CD4-positive, alpha-beta memory T cell (primary cell): Measurements from ENCODE around the gene THAP11. TPM values are rescaled to one million over a fixed set of nuclear protein-coding genes. Genes with fewer than 3 reads are reported as not detected.

ENCODE experiments used
- CTCF ChIA-PET: fragments of 350-600 bp; sonication (Branson Sonifier 250); formaldehyde crosslinking; loops from one replicate; lab custom pipeline; 2021; ENCODE audit warnings: inconsistent platforms; ENCODE audit not compliant: partially characterized antibody; lab: Charles Lee
- POLR2A ChIA-PET: fragments of 350-600 bp; sonication (Branson Sonifier 250); formaldehyde crosslinking; loops from one replicate; lab custom pipeline; 2021; ENCODE audit not compliant: partially characterized antibody; lab: Charles Lee
- DNase-seq, 5 donors: peaks; one replicate each; pipeline versions ENCODE4 v3.0.0 to v3.0.0-alpha.2; 2020 to 2022; ENCODE audit warnings: mixed read lengths in 1 of 5
- H3K27ac ChIP-seq: one replicate; pipeline ENCODE4 v1.7.0; 2013; ENCODE audit warnings: low read depth, low read length
- H3K27me3 ChIP-seq: 2 replicates; pipeline ENCODE4 v1.7.0; 2013; ENCODE audit warnings: mild to moderate bottlenecking, low read length, moderate library complexity; ENCODE audit not compliant: insufficient read depth
- H3K36me3 ChIP-seq: 2 replicates; pipeline ENCODE4 v1.7.0; 2013; ENCODE audit warnings: mild to moderate bottlenecking, low read length, moderate library complexity; ENCODE audit not compliant: insufficient read depth
- H3K4me1 ChIP-seq: 2 replicates; pipeline ENCODE4 v1.7.0; 2013; ENCODE audit warnings: mild to moderate bottlenecking, low read length, moderate library complexity; ENCODE audit not compliant: insufficient read depth
- H3K4me3 ChIP-seq, 2 donors: one replicate each; pipeline ENCODE4 v1.7.0; 2013; ENCODE audit warnings: low read length in 2 of 2, mild to moderate bottlenecking in 1 of 2
- H3K9me3 ChIP-seq, 2 donors: one replicate each; pipeline ENCODE4 v1.7.0; 2013; ENCODE audit warnings: low read length in 2 of 2, control low read depth in 1 of 2; ENCODE audit not compliant: control insufficient read depth in 1 of 2
- H3K27ac Mint-ChIP-seq, 7 donors: one replicate each; pipeline ENCODE4 v1.8.0; 2020 to 2021; ENCODE audit warnings: mixed read lengths in 7 of 7, mild to moderate bottlenecking in 6 of 7, inconsistent platforms in 3 of 7, moderate library complexity in 3 of 7
- H3K27me3 Mint-ChIP-seq, 2 donors: one replicate each; pipeline ENCODE4 v1.8.0; 2020 to 2021; ENCODE audit warnings: mixed read lengths in 2 of 2
- H3K36me3 Mint-ChIP-seq, 2 donors: one replicate each; pipeline ENCODE4 v1.8.0; 2020 to 2021; ENCODE audit warnings: mixed read lengths in 2 of 2, inconsistent platforms in 1 of 2, mild to moderate bottlenecking in 1 of 2
- H3K4me1 Mint-ChIP-seq, 4 donors: one replicate each; pipeline ENCODE4 v1.8.0; 2020 to 2021; ENCODE audit warnings: mixed read lengths in 4 of 4, mild to moderate bottlenecking in 1 of 4
- H3K4me3 Mint-ChIP-seq, 8 donors: one replicate each; pipeline ENCODE4 v1.8.0; 2020 to 2021; ENCODE audit warnings: mixed read lengths in 8 of 8, mild to moderate bottlenecking in 7 of 8, moderate library complexity in 6 of 8, inconsistent platforms in 3 of 8
- H3K9me3 Mint-ChIP-seq, 8 donors: one replicate each; pipeline ENCODE4 v1.8.0; 2020 to 2021; ENCODE audit warnings: mixed read lengths in 8 of 8, mild to moderate bottlenecking in 5 of 8, inconsistent platforms in 3 of 8, moderate library complexity in 1 of 8
- intact Hi-C: fragments of 100-400 bp; cut with micrococcal nuclease; formaldehyde crosslinking; loops from one replicate; pipeline ENCODE4 v1.15.1; 2023
- polyA plus RNA-seq, 2 donors: library from polyadenylated mRNA; unstranded; fragments of 300-500 nt; fragmentation: Illumina TruSeq; gene quantifications; one replicate each; pipeline ENCODE4 v1.2.3, GENCODE V29; 2021
- total RNA-seq, 2 experiments: library from RNA; stranded (reverse); gene quantifications; one replicate each; pipeline ENCODE4 v1.2.3, GENCODE V29; 2021

The THAP11 gene
- total RNA-seq (10 to 100 TPM; 56.8 to 58.4 TPM), polyA plus RNA-seq (100 to 1,000 TPM; 130 to 147 TPM)

GRCh38 chr16:67841816-67842508 lies at the start of gene THAP11:
THAP11 (plus strand) TSS chr16:67842320; CDS start chr16:67842555, 235 bp downstream.
- peak within 1 kb of the TSS; percentile 98 for H3K27ac ChIP-seq
- Mint-ChIP-seq H3K27me3 (no peaks in the 10 kb centered on the region), H3K4me1 (peaks cover 25 to 48% (median 36%) of the 10 kb centered on the region in 4 donors), H3K4me3 (peak within 1 kb of the TSS; percentile 93 to 98 (median 96)), H3K9me3 (peaks cover 0 to 2% (median 0%) of the 10 kb centered on the region in 8 donors), H3K36me3 (peaks cover 0 to 15% of the 10 kb centered on the region in 2 donors), H3K27ac (peak within 1 kb of the TSS; percentile 97 to 99 (median 98))
- H3K27me3 ChIP-seq, result no peaks in the 10 kb centered on the region
- H3K36me3 ChIP-seq, result no peaks in the 10 kb centered on the region
- peak within 1 kb of the TSS; percentile 74 to 99 for H3K4me3 ChIP-seq
- intact Hi-C loops, result loop anchor here (1.0 to 2.0 kb wide), 7 partner anchors 9 to 279 kb away; partner anchors contain the start of genes CTCF, PSKH1, RANBP10 and TSNAXIP1
- DNase-seq, result peak; percentile 94 to 98 (median 95)
- CTCF ChIA-PET, result interaction anchor here (0.7 to 1.5 kb wide), 5 partner anchors 8 to 361 kb away, joined by 3 to 4 read pairs (median 3); partner anchors contain the start of gene ATP6V0D1
- H3K4me1 ChIP-seq, result peaks cover 38% of the 10 kb centered on the region
- POLR2A ChIA-PET, result interaction anchor here (0.7 to 5.2 kb wide), 5 partner anchors 8 to 182 kb away, joined by 3 to 44 read pairs (median 7); partner anchors contain the start of genes ACD, EDC4, PARD6A and PSMB10
- no peaks in the 10 kb centered on the region for H3K9me3 ChIP-seq

GRCh38 chr16:67796099-67796718 lies 45.9 kb upstream of the THAP11 start:
- ChIA-PET CTCF (interaction anchor here (0.7 to 1.8 kb wide), 3 partner anchors 12 to 88 kb away, joined by 3 to 7 read pairs (median 3); no protein-coding TSS in a partner anchor), POLR2A (no interaction called here)
- Mint-ChIP-seq H3K4me3 (no peak overlapping the region), H3K9me3 (no peaks in the 10 kb centered on the region), H3K36me3 (peaks cover 32 to 33% of the 10 kb centered on the region in 2 donors), H3K27ac (peak overlapping the region in 5 of 7 donors; percentile 38 to 78 (median 74)), H3K27me3 (no peaks in the 10 kb centered on the region), H3K4me1 (peaks cover 30 to 44% (median 36%) of the 10 kb centered on the region in 4 donors)
- Histone ChIP-seq H3K27me3 (no peaks in the 10 kb centered on the region), H3K4me1 (peaks cover 18% of the 10 kb centered on the region), H3K4me3 (no peak overlapping the region), H3K36me3 (peaks cover 26% of the 10 kb centered on the region), H3K9me3 (no peaks in the 10 kb centered on the region), H3K27ac (no peak overlapping the region)
- no peak for DNase-seq
- intact Hi-C loops, result no loop called here

GRCh38 chr16:67800338-67800926 lies 41.7 kb upstream of the THAP11 start:
- H3K9me3 ChIP-seq, result no peaks in the 10 kb centered on the region
- no peak for DNase-seq
- intact Hi-C loops, result no loop called here
- no peaks in the 10 kb centered on the region for H3K27me3 Mint-ChIP-seq
- CTCF ChIA-PET, result interaction anchor here (1.0 to 5.9 kb wide), 2 partner anchors 15 to 131 kb away, joined by 3 to 56 read pairs; no protein-coding TSS in a partner anchor
- H3K36me3 ChIP-seq, result peaks cover 35% of the 10 kb centered on the region
- H3K27ac Mint-ChIP-seq, result peak overlapping the region in 5 of 7 donors; percentile 36 to 77 (median 60)
- no peak overlapping the region for H3K27ac ChIP-seq
- H3K36me3 Mint-ChIP-seq, result peaks cover 40 to 60% of the 10 kb centered on the region in 2 donors
- no peak overlapping the region for H3K4me3 ChIP-seq
- peaks cover 49% of the 10 kb centered on the region for H3K4me1 ChIP-seq
- H3K4me3 Mint-ChIP-seq, result no peak overlapping the region
- H3K27me3 ChIP-seq, result no peaks in the 10 kb centered on the region
- no peaks in the 10 kb centered on the region for H3K9me3 Mint-ChIP-seq
- peaks cover 50 to 78% (median 69%) of the 10 kb centered on the region in 4 donors for H3K4me1 Mint-ChIP-seq
- POLR2A ChIA-PET, result interaction anchor here (0.6 to 1.4 kb wide), 4 partner anchors 81 to 472 kb away, joined by 3 to 4 read pairs (median 3); no protein-coding TSS in a partner anchor

- Mint-ChIP-seq H3K27me3 (no peaks in the 10 kb centered on the region), H3K4me1 (peaks cover 51 to 83% (median 71%) of the 10 kb centered on the region in 4 donors), H3K9me3 (no peaks in the 10 kb centered on the region), H3K36me3 (peaks cover 39 to 61% of the 10 kb centered on the region in 2 donors), H3K4me3 (peak overlapping the region in 7 of 8 donors; percentile 56 to 80 (median 73)), H3K27ac (peak overlapping the region in 5 of 7 donors; percentile 62 to 79 (median 74))
- intact Hi-C loops, result no loop called here
- Histone ChIP-seq H3K4me1 (peaks cover 54% of the 10 kb centered on the region), H3K9me3 (no peaks in the 10 kb centered on the region), H3K27ac (no peak overlapping the region), H3K4me3 (peak overlapping the region in 1 of 2 donors; percentile 5), H3K36me3 (peaks cover 35% of the 10 kb centered on the region), H3K27me3 (no peaks in the 10 kb centered on the region)
- no peak for DNase-seq
- ChIA-PET POLR2A (interaction anchor here (0.6 to 1.4 kb wide), 6 partner anchors 82 to 472 kb away, joined by 3 to 6 read pairs (median 4); partner anchors contain the start of gene GFOD2), CTCF (interaction anchor here (0.7 to 5.9 kb wide), 6 partner anchors 14 to 278 kb away, joined by 3 to 56 read pairs (median 4); no protein-coding TSS in a partner anchor)
Observed at GRCh38 chr16:67801241-67801640, 40.9 kb upstream of the THAP11 start.

GRCh38 chr16:67801883-67802282 lies 40.2 kb upstream of the THAP11 start:
- intact Hi-C loops, result no loop called here
- DNase-seq, result peak; percentile 29 to 60 (median 50)
- Mint-ChIP-seq H3K4me1 (peaks cover 49 to 83% (median 66%) of the 10 kb centered on the region in 4 donors), H3K27me3 (no peaks in the 10 kb centered on the region), H3K4me3 (peak overlapping the region in 7 of 8 donors; percentile 56 to 80 (median 73)), H3K36me3 (peaks cover 33 to 59% of the 10 kb centered on the region in 2 donors), H3K9me3 (no peaks in the 10 kb centered on the region), H3K27ac (peak overlapping the region; percentile 62 to 88 (median 79))
- CTCF ChIA-PET, result interaction anchor here (0.7 to 5.9 kb wide), 7 partner anchors 14 to 279 kb away, joined by 3 to 56 read pairs (median 4); no protein-coding TSS in a partner anchor
- POLR2A ChIA-PET, result interaction anchor here (0.6 to 1.4 kb wide), 7 partner anchors 21 to 517 kb away, joined by 3 to 6 read pairs (median 4); partner anchors contain the start of gene GFOD2
- Histone ChIP-seq H3K27ac (no peak overlapping the region), H3K4me1 (peaks cover 54% of the 10 kb centered on the region), H3K4me3 (no peak overlapping the region), H3K9me3 (no peaks in the 10 kb centered on the region), H3K36me3 (peaks cover 31% of the 10 kb centered on the region), H3K27me3 (no peaks in the 10 kb centered on the region)

- intact Hi-C loops, result no loop called here
- H3K36me3 ChIP-seq, result peaks cover 22% of the 10 kb centered on the region
- DNase-seq, result no peak
- Mint-ChIP-seq H3K27ac (peak overlapping the region in 4 of 7 donors; percentile 13 to 78 (median 62)), H3K4me3 (peak overlapping the region in 7 of 8 donors; percentile 26 to 67 (median 46)), H3K9me3 (no peaks in the 10 kb centered on the region), H3K27me3 (no peaks in the 10 kb centered on the region), H3K4me1 (peaks cover 45 to 74% (median 56%) of the 10 kb centered on the region in 4 donors), H3K36me3 (peaks cover 22 to 46% of the 10 kb centered on the region in 2 donors)
- H3K27me3 ChIP-seq, result no peaks in the 10 kb centered on the region
- H3K27ac ChIP-seq, result no peak overlapping the region
- peaks cover 60% of the 10 kb centered on the region for H3K4me1 ChIP-seq
- CTCF ChIA-PET, result interaction anchor here (0.6 to 5.9 kb wide), 4 partner anchors 12 to 283 kb away, joined by 3 to 56 read pairs (median 3); no protein-coding TSS in a partner anchor
- POLR2A ChIA-PET, result interaction anchor here (1.5 kb wide), 1 partner anchor 131 kb away, joined by 4 read pairs; no protein-coding TSS in a partner anchor
- no peak overlapping the region for H3K4me3 ChIP-seq
- H3K9me3 ChIP-seq, result no peaks in the 10 kb centered on the region
Observed at GRCh38 chr16:67803894-67804293, 38.2 kb upstream of the THAP11 start.
